K562 (cell line): ENCODE measurements around the gene PHF21B. TPM values are rescaled to one million over a fixed set of nuclear protein-coding genes. Genes with fewer than 3 reads are reported as not detected.

ENCODE experiments used
- ATAC-seq: fragments of 200-7000 bp; cut with Tn5 transposase; 3 replicates; pipeline ENCODE4 v1.9.1; 2020; ENCODE audit warnings: moderate library complexity
- BruUV-seq: library from RNA; stranded (reverse); fragments of 400-500 nt; replicated peaks from 2 replicates; lab custom pipeline; 2021; lab: Mats Ljungman, UMichigan
- CTCF ChIA-PET: fragments of 300-600 bp; formaldehyde crosslinking; extraction: SDS; loops from one replicate; lab custom pipeline; 2021; ENCODE audit warnings: low intra/inter-chr PET ratio; lab: Yijun Ruan, JAX
- POLR2A ChIA-PET: fragments of 300-600, 350-650 bp; sonication (Branson Sonifier 250); formaldehyde crosslinking; extraction: SDS; loops from one replicate; lab custom pipeline; 2021; ENCODE audit warnings: antibody characterized with exemption, inconsistent platforms; lab: Yijun Ruan, JAX
- DNase-seq, 4 experiments: peaks; one replicate each; pipeline versions ENCODE4 v3.0.0 to v3.0.0-alpha.2; 2011 to 2018; ENCODE audit warnings: low spot score in 3 of 4, mixed read lengths in 3 of 4; ENCODE audit errors: extremely low read depth in 1 of 4
- FAIRE-seq: peaks from 2 replicates; lab custom pipeline; 2011; peaks lifted over from hg19 to GRCh38; lab: Jason Lieb, UNC
- H2AFZ ChIP-seq: 2 replicates; pipeline ENCODE4 v1.6.0; 2011; ENCODE audit warnings: low read depth, low read length, control low read depth, inconsistent platforms
- H3K27ac ChIP-seq: fragments of 200-600 bp; 3 replicates; pipeline ENCODE4 v1.8.0; 2011; ENCODE audit warnings: low read depth, mild to moderate bottlenecking, control low read depth, inconsistent platforms, low read length, moderate library complexity, mixed read lengths; ENCODE audit errors: extremely low read depth
- H3K27me3 ChIP-seq, 2 experiments: fragments of 300-600 bp in 1 of 2; 2 replicates in 1 of 2; 3 replicates in 1 of 2; pipeline versions ENCODE4 v1.6.0 to v1.8.0; 2011; ENCODE audit warnings: inconsistent platforms in 2 of 2, low read length in 2 of 2, mild to moderate bottlenecking in 1 of 2, mixed read lengths in 1 of 2, moderate library complexity in 1 of 2; ENCODE audit not compliant: control insufficient read depth in 2 of 2, insufficient read depth in 2 of 2
- H3K36me3 ChIP-seq: fragments of 300-600 bp; 3 replicates; pipeline ENCODE4 v1.8.0; 2011; ENCODE audit warnings: mild to moderate bottlenecking, low read length, inconsistent platforms; ENCODE audit not compliant: control insufficient read depth, insufficient read depth
- H3K4me1 ChIP-seq, 2 experiments: fragments of 200-600 bp in 1 of 2; replicated peaks in 1 of 2; 2 replicates in 1 of 2; 3 replicates in 1 of 2; pipeline versions ENCODE4 v1.5.1 to v1.8.0; 2011; ENCODE audit warnings: inconsistent platforms in 2 of 2, low read length in 2 of 2, mild to moderate bottlenecking in 1 of 2, mixed read lengths in 1 of 2, moderate library complexity in 1 of 2; ENCODE audit not compliant: control insufficient read depth in 2 of 2, insufficient read depth in 2 of 2
- H3K4me2 ChIP-seq: 2 replicates; pipeline ENCODE4 v1.6.1; 2011; ENCODE audit warnings: low read length, control low read depth, inconsistent platforms, mixed read lengths; ENCODE audit not compliant: insufficient read depth
- H3K4me3 ChIP-seq: fragments of 200-600 bp; sonication (generic), shearing (Covaris generic); 2 replicates; pipeline ENCODE4 v1.5.1; 2016; ENCODE audit warnings: control low read depth, inconsistent platforms
- H3K79me2 ChIP-seq: fragments of 200-600 bp; 3 replicates; pipeline ENCODE4 v1.8.0; 2011; ENCODE audit warnings: low read length, inconsistent platforms; ENCODE audit not compliant: control insufficient read depth, insufficient read depth
- H3K9ac ChIP-seq, 2 experiments: 2 replicates each; pipeline versions ENCODE4 v1.6.0 to v1.6.1; 2011; ENCODE audit warnings: low read depth in 2 of 2, low read length in 2 of 2, control low read depth in 1 of 2, inconsistent platforms in 1 of 2, mild to moderate bottlenecking in 1 of 2, mixed read lengths in 1 of 2; ENCODE audit not compliant: insufficient read depth in 1 of 2
- H3K9me1 ChIP-seq: one replicate; pipeline ENCODE4 v1.6.0; 2011; ENCODE audit warnings: inconsistent platforms, mild to moderate bottlenecking, low read length, moderate library complexity; ENCODE audit not compliant: control insufficient read depth, insufficient read depth
- H3K9me3 ChIP-seq: replicated peaks from 2 replicates; pipeline ENCODE4 v1.5.1; 2011; ENCODE audit warnings: low read depth, low read length, inconsistent platforms; ENCODE audit not compliant: control insufficient read depth, insufficient read depth
- H4K20me1 ChIP-seq: replicated peaks from 2 replicates; pipeline ENCODE4 v1.6.1; 2011; ENCODE audit warnings: low read length, inconsistent platforms, mixed read lengths; ENCODE audit not compliant: control insufficient read depth, insufficient read depth
- CCAR2 ChIP-seq: fragments of 200-400 bp; formaldehyde crosslinking; IDR thresholded peaks from 2 replicates; pipeline ENCODE4 v1.6.1; 2017; ENCODE audit warnings: mild to moderate bottlenecking, low read depth, low read length
- CHD1 ChIP-seq: fragments of 200-600 bp; sonication (generic); IDR thresholded peaks from one replicate; pipeline ENCODE4 v1.6.1; 2012; ENCODE audit warnings: mild to moderate bottlenecking, moderate library complexity, low read length, inconsistent platforms
- HNRNPH1 ChIP-seq: fragments of 200-400 bp; formaldehyde crosslinking; optimal IDR thresholded peaks from 2 replicates; pipeline ENCODE3; 2017; ENCODE audit warnings: low read depth, mild to moderate bottlenecking, low read length, moderate library complexity
- MYNN ChIP-seq, 2 experiments: sonication (generic); formaldehyde crosslinking in 1 of 2; IDR thresholded peaks; 2 replicates each; pipeline versions ENCODE4 v1.5.0 to v1.6.1; 2016 to 2020; ENCODE audit warnings: antibody characterized with exemption in 1 of 2, missing genetic modification reagents in 1 of 2
- PKNOX1 ChIP-seq: fragments of 450-650 bp; IDR thresholded peaks from 2 replicates; pipeline ENCODE4 v1.6.1; 2016
- TCFL5 ChIP-seq: fragments of 250-450 bp; sonication (Bioruptor Pico); conservative IDR thresholded peaks from 2 replicates; pipeline ENCODE4 v1.6.1; 2021; ENCODE audit warnings: mild to moderate bottlenecking, moderate library complexity, matching md5 sums
- TRIM28 ChIP-seq: fragments of 450-650 bp; IDR thresholded peaks from 2 replicates; pipeline ENCODE4 v1.6.1; 2017
- U2AF2 ChIP-seq: fragments of 200-400 bp; formaldehyde crosslinking; optimal IDR thresholded peaks from 2 replicates; pipeline ENCODE3; 2017; ENCODE audit warnings: low read depth, mild to moderate bottlenecking, low read length
- ZNF212 ChIP-seq: fragments of 450-650 bp; formaldehyde crosslinking; IDR thresholded peaks from 2 replicates; pipeline ENCODE4 v1.4.0; 2020; ENCODE audit warnings: mild to moderate bottlenecking
- ZNF644 ChIP-seq: fragments of 200-800 bp; sonication (Bioruptor generic); IDR thresholded peaks from 2 replicates; pipeline ENCODE4 v1.6.1; 2016; ENCODE audit warnings: low read depth, missing genetic modification characterization, missing compliant biosample characterization
- WGBS: fragments of 100-300 bp; shearing (Covaris generic); methylation state at CpG from one replicate; pipeline ENCODE4 v1.1.6; 2016; ENCODE audit warnings: low coverage, mixed read lengths; ENCODE audit not compliant: insufficient coverage; ENCODE audit errors: missing lambda C conversion rate; 5-methylcytosine and 5-hydroxymethylcytosine counted together
- in situ Hi-C: fragments of 300-500 bp; cut with MboI; formaldehyde crosslinking; loops from 4 replicates; pipeline ENCODE4 v1.15.0; 2018; ENCODE audit warnings: inconsistent platforms, mixed read lengths
- intact Hi-C: fragments of 100-400 bp; cut with micrococcal nuclease; formaldehyde crosslinking; loops from 2 replicates; pipeline ENCODE4 v1.14.2; 2022
- polyA plus RNA-seq, 8 experiments: library from polyadenylated mRNA; depleted of rRNA in 4 of 8; stranded (reverse) in 5 of 8; unstranded in 3 of 8; fragments of >200 nt; fragmentation: Nextera tagmentation in 2 of 8; fragmentation: Illumina TruSeq in 1 of 8; extraction: Ambion mirVana in 2 of 8; extraction: Trizol in 1 of 8; gene quantifications; 2 replicates each; pipeline versions ENCODE4 v1.2.1 to v1.2.3, GENCODE V29; 2011 to 2014; ENCODE audit warnings: inconsistent platforms in 1 of 8, missing spikeins in 1 of 8
- total RNA-seq, 7 experiments: library from RNA; depleted of rRNA in 6 of 7; stranded (reverse); fragments of >200 nt in 6 of 7; fragmentation: Illumina TruSeq in 2 of 7; extraction: Trizol in 2 of 7; gene quantifications; 2 replicates each; pipeline versions ENCODE4 v1.2.1 to v1.2.3, GENCODE V29; 2011 to 2021; ENCODE audit warnings: low replicate concordance in 1 of 7
- TF ChIP-seq, protein P1 (sequence below): IDR thresholded peaks from 3 replicates; pipeline ENCODE4 v1.6.1; 2011; ENCODE audit warnings: borderline replicate concordance, mild to moderate bottlenecking; ENCODE audit not compliant: insufficient read length, insufficient read depth

The PHF21B gene
- total and polyA plus RNA-seq, 9 of the 15 experiments (the other 6 are each of a cell fraction or from before 2014, with no cell fraction given), result 0.04 TPM; not detected in 8

DNA sequence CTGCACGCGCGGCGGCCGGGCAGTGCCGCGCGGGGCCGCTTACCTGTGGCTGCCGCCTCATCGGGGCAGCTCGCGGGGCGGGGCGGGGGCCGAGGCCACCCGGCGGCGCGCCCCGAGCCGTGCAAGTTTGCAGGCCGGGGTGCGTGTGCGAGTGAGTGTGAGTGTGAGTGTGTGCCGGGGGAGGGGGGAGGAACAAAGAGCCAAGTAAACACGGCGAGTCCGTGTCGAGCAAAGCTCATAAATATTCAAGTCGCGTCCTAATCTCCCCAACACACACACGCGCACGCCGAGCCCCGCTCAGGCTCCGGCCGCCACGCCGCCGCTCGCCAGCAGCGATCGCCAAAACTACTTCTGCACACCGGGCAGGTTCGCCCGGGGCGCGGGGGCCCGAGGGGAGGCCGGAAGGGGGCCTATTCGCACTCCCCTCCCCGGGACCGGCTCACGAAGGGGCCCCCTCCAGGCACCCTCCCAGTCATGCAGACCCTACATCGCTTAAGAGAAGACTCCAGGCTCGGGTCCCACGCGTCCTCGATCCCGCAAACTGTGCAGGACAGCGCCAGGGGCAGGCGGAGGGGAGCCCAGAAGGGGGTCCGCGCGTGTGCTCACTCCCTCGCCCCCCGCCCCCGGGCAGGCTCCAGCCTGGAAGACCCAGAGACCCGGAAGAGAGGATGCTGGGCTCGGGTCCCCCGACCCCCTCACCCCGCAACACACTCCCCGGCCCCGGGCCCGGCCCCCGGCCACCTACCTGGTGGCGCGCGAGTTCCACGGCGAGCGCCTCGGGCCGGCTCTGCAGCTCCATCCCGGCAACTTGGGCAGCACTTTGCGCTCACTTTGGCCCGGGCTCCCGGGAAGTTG is 827 bp downstream of the PHF21B start:
- H3K36me3 ChIP-seq, result no peaks in the 10 kb centered on the region
- H4K20me1 ChIP-seq, result no peaks in the 10 kb centered on the region
- no peak for FAIRE-seq
- no peaks in the 10 kb centered on the region for H3K9me3 ChIP-seq
- DNase-seq, result peak; percentile 7 to 23 (median 15)
- H3K27me3 ChIP-seq, result peaks cover 5 to 23% of the 10 kb centered on the region in 2 experiments; a peak in 3 of 5 replicates
- no peak overlapping the region for H3K4me3 ChIP-seq
- no peaks in the 10 kb centered on the region for H3K9me1 ChIP-seq
- H3K9ac ChIP-seq, result no peak overlapping the region
- H3K4me2 ChIP-seq, result no peak overlapping the region
- ATAC-seq, result no peak
- no peaks in the 10 kb centered on the region for H3K79me2 ChIP-seq
- peaks cover 0 to 20% of the 10 kb centered on the region in 2 experiments; a peak in 2 of 5 replicates for H3K4me1 ChIP-seq
- ChIA-PET CTCF (no interaction called here), POLR2A (interaction anchor here (0.7 kb wide), 1 partner anchor 216 kb away, joined by 3 read pairs; no protein-coding TSS in a partner anchor)
- in situ Hi-C loops (no loop called here), intact Hi-C loops (no loop called here)
- WGBS, result 3% methylated on average over 18 of the region's 90 CpGs
- no peak for TF ChIP-seq TCFL5 (CRISPR knock-in tag)
- TF ChIP-seq CCAR2, result no peak
- no peak for TF ChIP-seq ZNF212 (CRISPR knock-in tag)
- no peak for TF ChIP-seq U2AF2
- no peak for TF ChIP-seq PKNOX1
- TF ChIP-seq, protein P1, sequence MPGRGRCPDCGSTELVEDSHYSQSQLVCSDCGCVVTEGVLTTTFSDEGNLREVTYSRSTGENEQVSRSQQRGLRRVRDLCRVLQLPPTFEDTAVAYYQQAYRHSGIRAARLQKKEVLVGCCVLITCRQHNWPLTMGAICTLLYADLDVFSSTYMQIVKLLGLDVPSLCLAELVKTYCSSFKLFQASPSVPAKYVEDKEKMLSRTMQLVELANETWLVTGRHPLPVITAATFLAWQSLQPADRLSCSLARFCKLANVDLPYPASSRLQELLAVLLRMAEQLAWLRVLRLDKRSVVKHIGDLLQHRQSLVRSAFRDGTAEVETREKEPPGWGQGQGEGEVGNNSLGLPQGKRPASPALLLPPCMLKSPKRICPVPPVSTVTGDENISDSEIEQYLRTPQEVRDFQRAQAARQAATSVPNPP, result no peak
- TF ChIP-seq TRIM28, result no peak
- TF ChIP-seq HNRNPH1, result no peak
- TF ChIP-seq MYNN (IDR thresholded peaks at IDR 0.05), result no peak
- no peak for TF ChIP-seq MYNN (CRISPR knock-in tag; IDR thresholded peaks at IDR 0.05)
- no peak for TF ChIP-seq ZNF644 (tag)
- TF ChIP-seq CHD1, result no peak
- no peak overlapping the region for H3K27ac ChIP-seq
- no peak overlapping the region for H2AFZ ChIP-seq
- no TSS peak for BruUV-seq
